Epithelial cell of proximal tubule (primary cell): Measurements from ENCODE around the gene LOX. TPM values are rescaled to one million over a fixed set of nuclear protein-coding genes. Genes with fewer than 3 reads are reported as not detected.

ENCODE experiments used
- DNase-seq: peaks from one replicate; pipeline ENCODE4 v3.0.0-alpha.2; 2011; ENCODE audit warnings: low read depth
- H3K4me3 ChIP-seq: 2 replicates; pipeline ENCODE4 v1.5.1; 2011; ENCODE audit warnings: low read depth, mild to moderate bottlenecking, low read length
- total RNA-seq: library from RNA; depleted of rRNA; stranded (reverse); fragments of >200 nt; gene quantifications from 2 replicates; pipeline ENCODE4 v1.2.3, GENCODE V29; 2015
- TF ChIP-seq, protein P1 (sequence below): conservative IDR thresholded peaks from 2 replicates; pipeline ENCODE4 v1.5.1; 2012; ENCODE audit warnings: low read depth, mild to moderate bottlenecking, low read length

Gene LOX
- total RNA-seq, 1 donor from 2014 or later: 14.9 TPM

DNA sequence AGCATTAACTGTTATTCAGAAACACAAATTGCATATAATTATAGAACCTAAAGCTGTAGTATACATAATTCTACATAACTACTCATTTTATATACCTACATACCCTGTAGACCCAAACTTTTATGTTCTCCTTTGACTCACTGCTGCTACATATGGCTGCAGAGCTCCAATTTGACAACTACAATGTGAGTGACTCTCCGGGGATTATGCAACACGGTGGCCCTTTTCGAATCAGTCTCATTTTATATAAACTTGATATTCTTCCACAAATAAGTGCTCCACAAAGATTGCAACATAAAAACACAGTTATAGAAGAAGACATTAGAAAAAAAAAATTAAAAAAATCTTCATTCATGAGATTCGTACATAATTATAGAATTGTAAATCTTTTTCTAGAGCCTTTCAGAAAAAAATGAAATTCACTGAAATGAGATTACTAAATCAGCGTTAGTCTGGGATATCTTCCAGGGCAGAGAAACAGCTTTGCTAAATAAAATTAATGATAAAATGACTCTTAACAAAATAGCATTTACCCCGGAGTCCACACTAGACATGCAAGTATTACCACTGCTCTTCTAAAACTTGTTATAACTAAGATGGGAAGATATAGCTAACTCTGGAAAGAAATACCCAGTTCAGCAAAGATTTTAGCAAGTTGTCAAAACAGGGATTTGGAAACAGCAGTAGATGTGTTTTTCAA lies 63.7 kb downstream of the LOX start:
- no peak for DNase-seq
- H3K4me3 ChIP-seq: no peak overlapping the region
- TF ChIP-seq, protein P1, sequence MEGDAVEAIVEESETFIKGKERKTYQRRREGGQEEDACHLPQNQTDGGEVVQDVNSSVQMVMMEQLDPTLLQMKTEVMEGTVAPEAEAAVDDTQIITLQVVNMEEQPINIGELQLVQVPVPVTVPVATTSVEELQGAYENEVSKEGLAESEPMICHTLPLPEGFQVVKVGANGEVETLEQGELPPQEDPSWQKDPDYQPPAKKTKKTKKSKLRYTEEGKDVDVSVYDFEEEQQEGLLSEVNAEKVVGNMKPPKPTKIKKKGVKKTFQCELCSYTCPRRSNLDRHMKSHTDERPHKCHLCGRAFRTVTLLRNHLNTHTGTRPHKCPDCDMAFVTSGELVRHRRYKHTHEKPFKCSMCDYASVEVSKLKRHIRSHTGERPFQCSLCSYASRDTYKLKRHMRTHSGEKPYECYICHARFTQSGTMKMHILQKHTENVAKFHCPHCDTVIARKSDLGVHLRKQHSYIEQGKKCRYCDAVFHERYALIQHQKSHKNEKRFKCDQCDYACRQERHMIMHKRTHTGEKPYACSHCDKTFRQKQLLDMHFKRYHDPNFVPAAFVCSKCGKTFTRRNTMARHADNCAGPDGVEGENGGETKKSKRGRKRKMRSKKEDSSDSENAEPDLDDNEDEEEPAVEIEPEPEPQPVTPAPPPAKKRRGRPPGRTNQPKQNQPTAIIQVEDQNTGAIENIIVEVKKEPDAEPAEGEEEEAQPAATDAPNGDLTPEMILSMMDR: no peak

Other genes with a start within 250 kb of the LOX start
- not detected in 2 replicates for gene FTMT, start 226.4 kb downstream of the LOX start, total RNA-seq
- 12.9 and 18.7 TPM in 2 replicates for gene SRFBP1, start 116.3 kb downstream of the LOX start, total RNA-seq
- gene ZNF474, start 51.3 kb upstream of the LOX start, total RNA-seq: not detected in 2 replicates
- 1.1 and 1.8 TPM in 2 replicates for gene SNCAIP, start 234.0 kb upstream of the LOX start, total RNA-seq